Activated CD8-positive, alpha-beta memory T cell treated with anti-CD3 and anti-CD28 coated beads for 1 hour (primary cell): Measurements from ENCODE around the gene FRZB.

Experiments
- DNase-seq, 2 donors: peaks; one replicate each; pipeline ENCODE4 v3.0.0-alpha.2; 2020; ENCODE audit warnings: low read depth in 1 of 2; ENCODE audit errors: extremely low read depth in 1 of 2

Gene FRZB

GRCh38 chr2:182845794-182846417, 20.5 kb downstream of the FRZB start:
- DNase-seq: no peak

- no peak for DNase-seq
Observed at GRCh38 chr2:182836451-182836850, 30.0 kb downstream of the FRZB start.

GRCh38 chr2:182834293-182834692, 32.1 kb downstream of the FRZB start:
- no peak for DNase-seq

- DNase-seq: no peak
Observed at GRCh38 chr2:182833084-182833854, 33.2 kb downstream of the FRZB start.

GRCh38 chr2:182831921-182832320, 34.5 kb downstream of the FRZB start:
- DNase-seq: no peak

- no peak for DNase-seq
Observed at GRCh38 chr2:182831101-182831500, 35.3 kb downstream of the FRZB start.

GRCh38 chr2:182827182-182827879, 39.1 kb downstream of the FRZB start:
- DNase-seq: no peak

- no peak for DNase-seq
Observed at GRCh38 chr2:182826496-182826895, 39.9 kb downstream of the FRZB start.

- DNase-seq: no peak
Observed at GRCh38 chr2:182826064-182826463, 40.4 kb downstream of the FRZB start.

GRCh38 chr2:182824767-182825158, 41.7 kb downstream of the FRZB start:
- no peak for DNase-seq

- no peak for DNase-seq
Observed at GRCh38 chr2:182824056-182824766, 42.2 kb downstream of the FRZB start.

GRCh38 chr2:182822733-182823132, 43.7 kb downstream of the FRZB start:
- no peak for DNase-seq

GRCh38 chr2:182821182-182821581, 45.3 kb downstream of the FRZB start:
- no peak for DNase-seq

GRCh38 chr2:182819412-182819811, 47.0 kb downstream of the FRZB start:
- no peak for DNase-seq

GRCh38 chr2:182818925-182819324, 47.5 kb downstream of the FRZB start:
- DNase-seq: no peak

GRCh38 chr2:182818501-182818900, 47.9 kb downstream of the FRZB start:
- DNase-seq: no peak

- no peak for DNase-seq
Observed at GRCh38 chr2:182817558-182817957, 48.9 kb downstream of the FRZB start.

- DNase-seq: no peak
Observed at GRCh38 chr2:182816866-182817265, 49.6 kb downstream of the FRZB start.

- DNase-seq: no peak
Observed at GRCh38 chr2:182814804-182815203, 51.6 kb downstream of the FRZB start.

GRCh38 chr2:182814380-182814779, 52.1 kb downstream of the FRZB start:
- no peak for DNase-seq

- no peak for DNase-seq
Observed at GRCh38 chr2:182810087-182810486, 56.4 kb downstream of the FRZB start.
